Mesothelial cell of epicardium (in vitro differentiated cells): Measurements from ENCODE around the gene KLHL20. TPM values are rescaled to one million over a fixed set of nuclear protein-coding genes. Genes with fewer than 3 reads are reported as not detected.
"Not testable (repeated sequence)": the region's sequence is repeated elsewhere in the genome, so short reads cannot be mapped to it uniquely, and the experiment has no call there.

Source experiments
- DNase-seq, 2 experiments: peaks; one replicate each; pipeline ENCODE4 v3.0.0; 2021; ENCODE audit warnings: low spot score in 2 of 2; ENCODE audit not compliant: unreplicated experiment in 2 of 2
- H3K27ac Mint-ChIP-seq: 2 replicates; pipeline ENCODE4 v1.8.0; 2021; ENCODE audit warnings: mixed read lengths
- H3K27me3 Mint-ChIP-seq: 2 replicates; pipeline ENCODE4 v1.8.0; 2021; ENCODE audit warnings: low read depth, mixed read lengths
- H3K36me3 Mint-ChIP-seq: 2 replicates; pipeline ENCODE4 v1.8.0; 2021; ENCODE audit warnings: mixed read lengths
- H3K4me1 Mint-ChIP-seq: 2 replicates; pipeline ENCODE4 v1.8.0; 2021; ENCODE audit warnings: mixed read lengths
- H3K4me3 Mint-ChIP-seq: 2 replicates; pipeline ENCODE4 v1.8.0; 2021; ENCODE audit warnings: mild to moderate bottlenecking, moderate library complexity, mixed read lengths
- H3K9me3 Mint-ChIP-seq: 2 replicates; pipeline ENCODE4 v1.8.0; 2021; ENCODE audit warnings: mixed read lengths
- total RNA-seq: library from RNA; stranded (reverse); gene quantifications from 3 replicates; pipeline ENCODE4 v1.2.1, GENCODE V29; 2021
- TF ChIP-seq, protein P1 (sequence below): fragments of 200-600 bp; sonication (generic); IDR thresholded peaks from one replicate; pipeline ENCODE4 v1.5.0; 2021; ENCODE audit warnings: antibody characterized with exemption; ENCODE audit not compliant: unreplicated experiment

The KLHL20 gene
- total RNA-seq, 1 donor from 2014 or later, result 26.3 TPM

DNA sequence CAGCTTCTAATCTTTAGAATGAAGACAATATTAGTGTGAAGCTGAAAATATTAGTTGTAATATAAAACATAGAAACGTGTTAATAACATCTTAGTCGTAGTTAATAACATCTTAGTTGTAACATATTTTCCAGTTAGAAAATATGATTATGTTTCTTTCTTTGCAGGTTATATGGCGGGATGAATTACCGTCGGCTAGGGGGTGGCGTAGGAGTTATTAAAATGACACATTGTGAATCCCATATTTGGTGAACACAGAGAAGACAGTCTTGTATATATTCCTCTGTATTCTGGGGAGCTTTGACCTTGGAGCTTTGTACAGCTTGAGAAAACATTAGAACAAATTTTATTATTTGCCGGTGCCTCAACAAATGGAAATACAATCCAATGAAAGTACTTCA lies 70.2 kb downstream of the KLHL20 start:
- H3K27me3 Mint-ChIP-seq, result no peaks in the 10 kb centered on the region
- DNase-seq, result no peak
- H3K9me3 Mint-ChIP-seq, result no peaks in the 10 kb centered on the region
- H3K4me1 Mint-ChIP-seq, result no peaks in the 10 kb centered on the region
- no peak overlapping the region for H3K4me3 Mint-ChIP-seq
- H3K36me3 Mint-ChIP-seq, result peaks cover 21% of the 10 kb centered on the region
- no peak overlapping the region for H3K27ac Mint-ChIP-seq
- TF ChIP-seq, protein P1, sequence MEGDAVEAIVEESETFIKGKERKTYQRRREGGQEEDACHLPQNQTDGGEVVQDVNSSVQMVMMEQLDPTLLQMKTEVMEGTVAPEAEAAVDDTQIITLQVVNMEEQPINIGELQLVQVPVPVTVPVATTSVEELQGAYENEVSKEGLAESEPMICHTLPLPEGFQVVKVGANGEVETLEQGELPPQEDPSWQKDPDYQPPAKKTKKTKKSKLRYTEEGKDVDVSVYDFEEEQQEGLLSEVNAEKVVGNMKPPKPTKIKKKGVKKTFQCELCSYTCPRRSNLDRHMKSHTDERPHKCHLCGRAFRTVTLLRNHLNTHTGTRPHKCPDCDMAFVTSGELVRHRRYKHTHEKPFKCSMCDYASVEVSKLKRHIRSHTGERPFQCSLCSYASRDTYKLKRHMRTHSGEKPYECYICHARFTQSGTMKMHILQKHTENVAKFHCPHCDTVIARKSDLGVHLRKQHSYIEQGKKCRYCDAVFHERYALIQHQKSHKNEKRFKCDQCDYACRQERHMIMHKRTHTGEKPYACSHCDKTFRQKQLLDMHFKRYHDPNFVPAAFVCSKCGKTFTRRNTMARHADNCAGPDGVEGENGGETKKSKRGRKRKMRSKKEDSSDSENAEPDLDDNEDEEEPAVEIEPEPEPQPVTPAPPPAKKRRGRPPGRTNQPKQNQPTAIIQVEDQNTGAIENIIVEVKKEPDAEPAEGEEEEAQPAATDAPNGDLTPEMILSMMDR, result no peak

DNA sequence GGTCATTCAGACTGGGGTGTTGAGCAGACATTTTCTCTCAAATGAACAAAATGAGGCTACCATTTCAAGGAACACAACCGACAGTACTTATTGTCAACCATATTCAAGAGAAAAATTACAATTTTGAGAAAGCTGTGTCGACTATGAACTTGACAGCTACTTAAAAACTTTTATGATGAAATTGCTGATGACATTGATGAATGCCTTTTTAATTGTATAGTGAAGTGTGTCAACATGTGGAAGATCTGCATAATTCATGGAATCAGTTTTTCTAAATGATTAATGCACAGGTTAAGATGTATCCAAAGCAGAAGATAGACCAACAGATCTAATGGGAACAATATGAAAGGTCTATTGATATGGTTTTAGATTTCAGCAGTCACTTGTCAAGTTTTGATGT lies 75.1 kb downstream of the KLHL20 start:
- no peak overlapping the region for H3K27ac Mint-ChIP-seq
- H3K4me1 Mint-ChIP-seq, result peaks cover 4% of the 10 kb centered on the region
- no peak for DNase-seq
- peaks cover 5% of the 10 kb centered on the region for H3K9me3 Mint-ChIP-seq
- TF ChIP-seq, protein P1, result no peak
- peaks cover 18% of the 10 kb centered on the region for H3K36me3 Mint-ChIP-seq
- H3K4me3 Mint-ChIP-seq, result no peak overlapping the region
- H3K27me3 Mint-ChIP-seq, result no peaks in the 10 kb centered on the region

DNA sequence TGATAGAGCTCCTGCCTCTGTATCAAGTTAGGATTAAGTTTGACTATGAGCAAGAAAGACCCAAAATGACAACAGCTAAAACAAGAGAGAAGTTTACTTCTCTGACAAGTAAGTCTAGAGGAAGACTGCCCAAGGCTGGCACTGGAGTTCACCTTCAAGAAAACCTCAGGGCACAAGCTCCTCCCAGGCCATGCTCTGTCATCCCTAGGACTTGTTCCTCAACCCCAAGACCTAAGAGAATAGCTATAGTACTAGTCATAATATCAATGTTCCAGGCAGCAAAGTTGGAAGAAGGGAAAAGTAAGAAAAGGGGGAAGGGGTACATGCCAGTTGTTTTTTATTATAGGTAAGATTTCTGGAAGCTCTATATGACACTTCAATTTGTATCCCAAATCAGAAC lies 83.3 kb downstream of the KLHL20 start:
- Mint-ChIP-seq H3K9me3 (peaks cover 10% of the 10 kb centered on the region), H3K27ac (no peak overlapping the region), H3K4me3 (no peak overlapping the region), H3K27me3 (no peaks in the 10 kb centered on the region), H3K4me1 (no peaks in the 10 kb centered on the region), H3K36me3 (peaks cover 15% of the 10 kb centered on the region)
- DNase-seq, result no peak
- TF ChIP-seq, protein P1, result no peak

DNA sequence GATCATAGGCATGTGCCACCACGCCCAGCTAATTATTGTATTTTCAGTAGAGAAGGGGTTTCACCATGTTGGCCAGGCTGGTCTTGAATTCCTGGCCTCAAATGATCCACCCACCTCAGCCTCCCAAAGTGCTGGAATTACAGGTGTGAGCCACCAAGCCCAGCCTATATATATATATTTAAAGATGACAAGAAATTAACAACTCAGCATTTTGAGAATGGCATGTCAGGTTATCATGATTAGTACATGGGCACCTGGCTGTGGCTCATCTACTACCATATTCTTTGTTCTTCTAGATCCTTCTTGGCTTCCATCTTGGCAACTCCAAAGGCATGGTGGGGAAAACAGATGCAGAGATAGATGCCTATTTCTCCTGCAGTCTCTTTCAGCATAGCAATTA lies 85.2 kb downstream of the KLHL20 start:
- H3K27ac Mint-ChIP-seq, H3K27me3 Mint-ChIP-seq, H3K4me3 Mint-ChIP-seq, H3K36me3 Mint-ChIP-seq, H3K9me3 Mint-ChIP-seq, H3K4me1 Mint-ChIP-seq, DNase-seq: not testable (repeated sequence)

DNA sequence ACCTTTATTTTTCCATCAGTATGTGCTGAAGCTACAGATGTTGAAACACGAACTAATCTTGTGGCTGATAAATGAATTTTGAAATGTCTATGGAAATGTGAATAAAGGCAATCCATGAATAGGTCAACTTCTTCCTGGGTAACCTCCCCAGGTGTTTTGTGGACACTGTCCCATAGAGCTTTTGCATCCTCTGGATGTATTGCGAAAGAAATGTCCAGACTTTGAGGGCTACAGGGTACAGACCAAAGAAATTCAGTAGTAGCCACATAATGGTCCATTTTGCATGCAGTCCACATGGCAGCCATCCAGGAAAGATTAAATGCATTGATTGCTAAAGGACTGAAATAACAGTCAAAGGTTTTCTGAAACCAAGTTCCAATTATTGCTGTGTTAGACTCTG lies 88.2 kb downstream of the KLHL20 start:
- no peak for DNase-seq
- TF ChIP-seq, protein P1, result no peak
- no peak overlapping the region for H3K27ac Mint-ChIP-seq
- H3K27me3 Mint-ChIP-seq, result no peaks in the 10 kb centered on the region
- H3K36me3 Mint-ChIP-seq, result peaks cover 9% of the 10 kb centered on the region
- H3K9me3 Mint-ChIP-seq, result no peaks in the 10 kb centered on the region
- no peak overlapping the region for H3K4me3 Mint-ChIP-seq
- H3K4me1 Mint-ChIP-seq, result no peaks in the 10 kb centered on the region

DNA sequence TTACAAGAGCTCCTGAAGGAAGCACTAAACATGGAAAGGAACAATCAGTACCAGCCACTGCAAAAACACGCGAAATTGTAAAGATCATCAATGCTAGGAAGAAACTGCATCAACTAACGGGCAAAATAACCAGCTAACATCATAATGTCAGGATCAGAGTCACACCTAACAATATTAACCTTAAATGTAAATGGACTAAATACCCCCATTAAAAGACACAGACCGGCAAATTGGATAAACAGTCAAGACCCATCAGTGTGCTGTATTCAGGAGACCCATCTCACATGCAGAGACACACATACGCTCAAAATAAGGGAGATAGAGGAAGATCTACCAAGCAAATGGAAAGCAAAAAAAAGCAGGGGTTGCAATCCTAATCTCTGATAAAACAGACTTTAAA lies 98.9 kb downstream of the KLHL20 start:
- Mint-ChIP-seq H3K36me3 (peaks cover 66% of the 10 kb centered on the region), H3K9me3 (peaks cover 45% of the 10 kb centered on the region)
- H3K27me3 Mint-ChIP-seq, H3K4me3 Mint-ChIP-seq, H3K27ac Mint-ChIP-seq, DNase-seq, H3K4me1 Mint-ChIP-seq: not testable (repeated sequence)

DNA sequence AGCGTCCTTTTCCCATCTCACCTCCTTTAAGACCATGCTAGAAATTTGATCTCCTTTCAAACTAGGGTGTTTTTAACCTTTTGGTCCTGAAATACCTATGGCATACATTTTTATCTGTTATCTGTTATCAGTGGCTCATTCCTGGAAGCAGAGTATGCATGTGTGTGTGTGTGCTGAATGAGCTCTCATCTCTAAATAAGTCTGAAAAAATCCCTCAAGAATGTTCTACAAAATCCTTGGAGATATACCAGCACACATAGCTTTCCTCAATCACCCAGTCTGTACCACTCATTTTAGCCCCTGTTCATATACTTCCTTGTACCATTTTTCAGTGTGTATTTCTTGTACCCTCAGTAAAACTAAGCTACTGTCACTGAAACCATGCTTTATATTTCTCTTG lies 103.7 kb downstream of the KLHL20 start:
- peaks cover 32% of the 10 kb centered on the region for H3K9me3 Mint-ChIP-seq
- no peak overlapping the region for H3K4me3 Mint-ChIP-seq
- TF ChIP-seq, protein P1, result no peak
- no peak overlapping the region for H3K27ac Mint-ChIP-seq
- H3K36me3 Mint-ChIP-seq, result peaks cover 40% of the 10 kb centered on the region
- no peak for DNase-seq
- H3K4me1 Mint-ChIP-seq, result peaks cover 13% of the 10 kb centered on the region
- H3K27me3 Mint-ChIP-seq, result no peaks in the 10 kb centered on the region
